Posterior vena cava (tissue), 2 donors: Measurements from ENCODE around the gene FNBP1. TPM values are rescaled to one million over a fixed set of nuclear protein-coding genes. Genes with fewer than 3 reads are reported as not detected.

Experiments used
- microRNA-seq, 2 donors: library from miRNA; unstranded; fragments of <30 nt; microRNA quantifications; one replicate each; pipeline ENCODE4 v1.2.0, GENCODE V29; 2020 to 2021; ENCODE audit warnings: borderline microRNAs expressed in 2 of 2
- total RNA-seq, 2 donors: library from RNA; stranded (reverse); fragmentation: NEBNext Ultra II Directional; extraction: Animal tissue kit (Norgen Biotek cat#: 25700); gene quantifications; one replicate each; pipeline ENCODE4 v1.2.1, GENCODE V29; 2021
- donor health status: DM: yes; HTN: yes; CAD: no.
- donor health status: DM: yes; HTN: yes; CAD: no.

The FNBP1 gene
- total RNA-seq, 2 donors from 2014 or later = 116 to 165 TPM

Small RNAs within 50 kb of the gene (microRNA-seq; reads per million reads assigned to microRNA genes)
- gene MIR6855 = 0 to 0.52 reads per million in 2 donors

Other genes with a start within 250 kb of the FNBP1 start
- 10 to 100 TPM; 16.9 to 17.5 TPM for gene TOR1B, start 240.0 kb downstream of the FNBP1 start, total RNA-seq
- 10 to 100 TPM; 24.0 to 26.1 TPM for gene TOR1A, start 219.1 kb downstream of the FNBP1 start, total RNA-seq
- 10 to 100 TPM; 31.3 to 40.0 TPM for gene C9orf78, start 207.9 kb downstream of the FNBP1 start, total RNA-seq
- gene USP20, start 207.7 kb downstream of the FNBP1 start, total RNA-seq = 10 to 100 TPM; 25.8 to 26.0 TPM
- gene GPR107, start 10.7 kb upstream of the FNBP1 start, total RNA-seq = 10 to 100 TPM; 38.3 to 38.9 TPM
- gene NCS1, start 129.2 kb upstream of the FNBP1 start, total RNA-seq = 100 to 1,000 TPM; 194 to 196 TPM
- gene HMCN2, start 222.6 kb upstream of the FNBP1 start, total RNA-seq = 100 to 1,000 TPM in 1 of 2 donors, 10 to 100 TPM in 1; 98.8 to 224 TPM